Kidney epithelial cell (primary cell): ENCODE measurements around the gene EPHB2. TPM values are rescaled to one million over a fixed set of nuclear protein-coding genes. Genes with fewer than 3 reads are reported as not detected.

Experiments used
- DNase-seq: peaks from one replicate; pipeline ENCODE4 v3.0.0-alpha.2; 2010; ENCODE audit warnings: low read depth
- H3K27me3 ChIP-seq: 2 replicates; pipeline ENCODE4 v1.6.0; 2011; ENCODE audit warnings: low read length; ENCODE audit not compliant: control insufficient read depth, insufficient read depth
- H3K36me3 ChIP-seq: 2 replicates; pipeline ENCODE4 v1.5.1; 2011; ENCODE audit warnings: low read length; ENCODE audit not compliant: control insufficient read depth, insufficient read depth
- H3K4me3 ChIP-seq: 2 replicates; pipeline ENCODE4 v1.5.1; 2011; ENCODE audit warnings: low read depth, mild to moderate bottlenecking, control low read depth, low read length
- CTCF ChIP-seq: IDR thresholded peaks from 2 replicates; pipeline ENCODE4 v1.5.1; 2011; ENCODE audit warnings: mild to moderate bottlenecking, moderate library complexity, low read length, control low read depth, inconsistent platforms; ENCODE audit not compliant: insufficient read depth, poor library complexity, severe bottlenecking
- total RNA-seq: library from RNA; depleted of rRNA; stranded (reverse); fragments of >200 nt; gene quantifications from 2 replicates; pipeline ENCODE4 v1.2.3, GENCODE V29; 2015

The EPHB2 gene
- total RNA-seq, 1 donor from 2014 or later: 111 TPM

- TF ChIP-seq CTCF: no peak
Observed at GRCh38 chr1:22895357-22895756, 184.7 kb downstream of the EPHB2 start.

GRCh38 chr1:22896184-22896583 lies 185.5 kb downstream of the EPHB2 start:
- Histone ChIP-seq H3K36me3 (peaks cover 3% of the 10 kb centered on the region), H3K27me3 (no peaks in the 10 kb centered on the region), H3K4me3 (no peak overlapping the region)
- DNase-seq: no peak
- TF ChIP-seq CTCF: no peak

More at GRCh38 chr1:22895357-22895756, 184.7 kb downstream of the EPHB2 start:
- Histone ChIP-seq H3K27me3 (no peaks in the 10 kb centered on the region), H3K4me3 (no peak overlapping the region), H3K36me3 (peaks cover 3% of the 10 kb centered on the region)
- DNase-seq: no peak

- no peaks in the 10 kb centered on the region for H3K27me3 ChIP-seq
- H3K4me3 ChIP-seq: no peak overlapping the region
- no peak for DNase-seq
- no peak for TF ChIP-seq CTCF
- no peaks in the 10 kb centered on the region for H3K36me3 ChIP-seq
Observed at GRCh38 chr1:22900451-22900850, 189.8 kb downstream of the EPHB2 start.

- Histone ChIP-seq H3K27me3 (no peaks in the 10 kb centered on the region), H3K36me3 (peaks cover 2% of the 10 kb centered on the region), H3K4me3 (no peak overlapping the region)
- no peak for TF ChIP-seq CTCF
- no peak for DNase-seq
Observed at GRCh38 chr1:22903113-22903512, 192.5 kb downstream of the EPHB2 start.

- DNase-seq: no peak
- peaks cover 2% of the 10 kb centered on the region for H3K36me3 ChIP-seq
- no peak overlapping the region for H3K4me3 ChIP-seq
- TF ChIP-seq CTCF: no peak
- no peaks in the 10 kb centered on the region for H3K27me3 ChIP-seq
Observed at GRCh38 chr1:22906968-22907367, 196.3 kb downstream of the EPHB2 start.

GRCh38 chr1:22907528-22907927 lies 196.9 kb downstream of the EPHB2 start:
- TF ChIP-seq CTCF: no peak
- peaks cover 2% of the 10 kb centered on the region for H3K36me3 ChIP-seq
- no peak overlapping the region for H3K4me3 ChIP-seq
- H3K27me3 ChIP-seq: no peaks in the 10 kb centered on the region
- DNase-seq: no peak
